Fibroblast of lung (primary cell): ENCODE measurements around the gene AK4. TPM values are rescaled to one million over a fixed set of nuclear protein-coding genes. Genes with fewer than 3 reads are reported as not detected.
"Not testable (repeated sequence)": the region's sequence is repeated elsewhere in the genome, so short reads cannot be mapped to it uniquely, and the experiment has no call there.

Source experiments
- DNase-seq, 2 donors: peaks; one replicate each; pipeline versions ENCODE4 v3.0.0 to v3.0.0-alpha.2; 2010; ENCODE audit warnings: low read depth in 2 of 2
- H2AFZ ChIP-seq: 2 replicates; pipeline ENCODE4 v1.5.1; 2012; ENCODE audit warnings: low read length, control low read depth, inconsistent platforms
- H3K27ac ChIP-seq: 2 replicates; pipeline ENCODE4 v1.5.1; 2011; ENCODE audit warnings: low read length, control low read depth; ENCODE audit not compliant: insufficient read depth
- H3K27me3 ChIP-seq: 2 replicates; pipeline ENCODE4 v1.5.1; 2011; ENCODE audit warnings: mild to moderate bottlenecking, low read length; ENCODE audit not compliant: control insufficient read depth, insufficient read depth
- H3K36me3 ChIP-seq: 2 replicates; pipeline ENCODE4 v1.5.1; 2011; ENCODE audit warnings: low read length; ENCODE audit not compliant: control insufficient read depth, insufficient read depth
- H3K4me1 ChIP-seq: 2 replicates; pipeline ENCODE4 v1.5.1; 2011; ENCODE audit warnings: low read length; ENCODE audit not compliant: control insufficient read depth, insufficient read depth; ENCODE audit errors: extremely low read depth
- H3K4me2 ChIP-seq: 2 replicates; pipeline ENCODE4 v1.5.1; 2011; ENCODE audit warnings: low read length, control low read depth; ENCODE audit not compliant: insufficient read depth; ENCODE audit errors: extremely low read depth
- H3K4me3 ChIP-seq, 4 experiments: fragments of 200-600 bp in 1 of 4; sonication (generic) in 1 of 4; replicated peaks in 1 of 4; 2 replicates each; pipeline ENCODE4 v1.5.1; 2011 to 2016; ENCODE audit warnings: low read length in 4 of 4, low read depth in 3 of 4, mild to moderate bottlenecking in 3 of 4, control low read depth in 2 of 4, inconsistent platforms in 1 of 4, mixed read lengths in 1 of 4; ENCODE audit not compliant: insufficient read depth in 1 of 4; ENCODE audit errors: control extremely low read depth in 1 of 4
- H3K79me2 ChIP-seq: 2 replicates; pipeline ENCODE4 v1.5.1; 2012; ENCODE audit warnings: mild to moderate bottlenecking, low read length, inconsistent platforms; ENCODE audit not compliant: control insufficient read depth, insufficient read depth
- H3K9ac ChIP-seq: 2 replicates; pipeline ENCODE4 v1.5.1; 2011; ENCODE audit warnings: mild to moderate bottlenecking, low read length, control low read depth; ENCODE audit not compliant: insufficient read depth
- H3K9me3 ChIP-seq: 2 replicates; pipeline ENCODE4 v1.5.1; 2012; ENCODE audit warnings: low read depth, low read length; ENCODE audit not compliant: control insufficient read depth, insufficient read depth
- H4K20me1 ChIP-seq: 2 replicates; pipeline ENCODE4 v1.5.1; 2011; ENCODE audit warnings: low read length; ENCODE audit not compliant: control insufficient read depth, insufficient read depth; ENCODE audit errors: extremely low read depth
- EZH2 ChIP-seq: IDR thresholded peaks from 2 replicates; pipeline ENCODE4 v1.5.1; 2012; ENCODE audit warnings: low read length, control low read depth, mild to moderate bottlenecking; ENCODE audit errors: missing control alignments
- polyA plus RNA-seq, 2 donors: library from polyadenylated mRNA; depleted of rRNA in 1 of 2; stranded (reverse) in 1 of 2; unstranded in 1 of 2; fragments of >200 nt; gene quantifications; 2 replicates each; pipeline ENCODE4 v1.2.1, GENCODE V29; 2011 to 2012; ENCODE audit warnings: missing spikeins in 1 of 2
- total RNA-seq: library from RNA; depleted of rRNA; stranded (reverse); fragments of >200 nt; gene quantifications from 2 replicates; pipeline ENCODE4 v1.2.1, GENCODE V29; 2014
- TF ChIP-seq, protein P1 (sequence below), 2 donors: IDR thresholded peaks in 1 of 2; conservative IDR thresholded peaks in 1 of 2; 1 replicate in 1 of 2; 2 replicates in 1 of 2; pipeline ENCODE4 v1.5.1; 2011 to 2012; ENCODE audit warnings: low read length in 2 of 2, control low read depth in 1 of 2, inconsistent platforms in 1 of 2, low read depth in 1 of 2, mild to moderate bottlenecking in 1 of 2

AK4 gene
- total and polyA plus RNA-seq, 2 donors (not counting 1 experiment from before 2014, with no cell fraction given): 6.3 to 49.3 TPM

DNA sequence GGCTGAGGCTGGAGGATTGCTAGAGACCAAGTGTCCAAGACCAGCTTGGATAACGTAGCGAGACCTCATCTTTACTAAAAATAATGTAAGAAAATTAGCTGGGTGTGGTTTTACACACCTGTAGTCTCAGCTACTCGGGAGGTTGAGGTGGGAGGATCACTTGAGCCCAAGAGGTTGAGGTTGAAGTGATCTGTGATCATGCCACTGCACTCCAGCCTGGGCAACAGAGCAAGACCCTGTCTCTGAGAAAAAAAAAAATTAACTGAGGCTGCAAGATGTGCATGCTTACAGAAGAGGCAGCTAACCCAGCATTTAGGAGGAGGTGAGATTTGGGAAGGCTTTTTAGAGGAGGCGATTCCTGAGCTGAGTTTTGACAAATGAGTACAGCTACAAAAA, 9.5 kb downstream of the AK4 start:
- H3K4me3 ChIP-seq: no peak overlapping the region
- H3K79me2 ChIP-seq: no peaks in the 10 kb centered on the region
- H3K27ac ChIP-seq: no peak overlapping the region
- TF ChIP-seq EZH2: no peak
- TF ChIP-seq, protein P1, sequence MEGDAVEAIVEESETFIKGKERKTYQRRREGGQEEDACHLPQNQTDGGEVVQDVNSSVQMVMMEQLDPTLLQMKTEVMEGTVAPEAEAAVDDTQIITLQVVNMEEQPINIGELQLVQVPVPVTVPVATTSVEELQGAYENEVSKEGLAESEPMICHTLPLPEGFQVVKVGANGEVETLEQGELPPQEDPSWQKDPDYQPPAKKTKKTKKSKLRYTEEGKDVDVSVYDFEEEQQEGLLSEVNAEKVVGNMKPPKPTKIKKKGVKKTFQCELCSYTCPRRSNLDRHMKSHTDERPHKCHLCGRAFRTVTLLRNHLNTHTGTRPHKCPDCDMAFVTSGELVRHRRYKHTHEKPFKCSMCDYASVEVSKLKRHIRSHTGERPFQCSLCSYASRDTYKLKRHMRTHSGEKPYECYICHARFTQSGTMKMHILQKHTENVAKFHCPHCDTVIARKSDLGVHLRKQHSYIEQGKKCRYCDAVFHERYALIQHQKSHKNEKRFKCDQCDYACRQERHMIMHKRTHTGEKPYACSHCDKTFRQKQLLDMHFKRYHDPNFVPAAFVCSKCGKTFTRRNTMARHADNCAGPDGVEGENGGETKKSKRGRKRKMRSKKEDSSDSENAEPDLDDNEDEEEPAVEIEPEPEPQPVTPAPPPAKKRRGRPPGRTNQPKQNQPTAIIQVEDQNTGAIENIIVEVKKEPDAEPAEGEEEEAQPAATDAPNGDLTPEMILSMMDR (conservative IDR thresholded peaks at IDR 0.05 in 1 of 2, IDR thresholded peaks at IDR 0.05 in 1 of 2; ENCODE audit: low read depth in 1 of 2, low read length in 2 of 2): no peak
- no peaks in the 10 kb centered on the region for H3K36me3 ChIP-seq
- no peaks in the 10 kb centered on the region for H3K4me1 ChIP-seq
- H3K9me3 ChIP-seq: no peaks in the 10 kb centered on the region
- no peaks in the 10 kb centered on the region for H4K20me1 ChIP-seq
- H3K9ac ChIP-seq: no peak overlapping the region
- no peaks in the 10 kb centered on the region for H3K27me3 ChIP-seq
- H3K4me2 ChIP-seq: no peak overlapping the region
- no peak for DNase-seq
- H2AFZ ChIP-seq: no peak overlapping the region

DNA sequence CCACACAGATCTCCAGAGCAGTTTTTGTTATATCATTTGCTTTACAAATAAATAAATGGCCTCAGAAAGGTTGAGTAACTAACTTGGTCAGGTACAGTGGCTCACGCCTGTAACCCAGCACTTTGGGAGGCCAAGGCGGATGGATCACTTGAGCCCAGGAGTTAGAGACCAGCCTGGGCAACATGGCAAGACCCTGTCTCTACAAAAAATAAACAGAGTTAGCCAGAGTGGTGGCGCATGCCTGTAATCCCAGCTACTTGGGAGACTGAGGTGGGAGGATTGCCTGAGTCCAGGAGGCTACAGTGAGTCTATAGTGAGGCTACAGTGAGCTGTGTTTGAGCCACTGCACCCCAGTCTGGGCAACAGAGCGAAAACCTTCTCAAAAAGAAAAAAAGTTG, 11.3 kb downstream of the AK4 start:
- H3K27me3 ChIP-seq, H3K79me2 ChIP-seq, H3K36me3 ChIP-seq, H3K4me2 ChIP-seq, H3K9me3 ChIP-seq, H2AFZ ChIP-seq, H3K4me3 ChIP-seq, H3K27ac ChIP-seq, H4K20me1 ChIP-seq, H3K4me1 ChIP-seq, DNase-seq, H3K9ac ChIP-seq: not testable (repeated sequence)

GRCh38 chr1:65159801-65160523, 12.0 kb downstream of the AK4 start:
- no peak overlapping the region for H3K27ac ChIP-seq
- no peaks in the 10 kb centered on the region for H4K20me1 ChIP-seq
- H3K4me1 ChIP-seq: no peaks in the 10 kb centered on the region
- H3K36me3 ChIP-seq: no peaks in the 10 kb centered on the region
- no peak for TF ChIP-seq EZH2
- TF ChIP-seq, protein P1 (conservative IDR thresholded peaks at IDR 0.05 in 1 of 2, IDR thresholded peaks at IDR 0.05 in 1 of 2; ENCODE audit: low read depth in 1 of 2, low read length in 2 of 2): no peak
- no peak overlapping the region for H3K4me2 ChIP-seq
- H3K79me2 ChIP-seq: no peaks in the 10 kb centered on the region
- no peak overlapping the region for H3K4me3 ChIP-seq
- no peak overlapping the region for H2AFZ ChIP-seq
- H3K9me3 ChIP-seq: no peaks in the 10 kb centered on the region
- H3K9ac ChIP-seq: no peak overlapping the region
- H3K27me3 ChIP-seq: no peaks in the 10 kb centered on the region
- DNase-seq: no peak
